Right ventricle myocardium superior (tissue), 1 donor: ENCODE measurements around the gene PARVB. TPM values are rescaled to one million over a fixed set of nuclear protein-coding genes. Genes with fewer than 3 reads are reported as not detected.

Experiments used
- ATAC-seq: fragments of 200-7000 bp; cut with Tn5 transposase; one replicate; pipeline ENCODE4 v1.9.1; 2020; ENCODE audit warnings: mild to moderate bottlenecking; ENCODE audit not compliant: poor library complexity
- DNase-seq: peaks from one replicate; pipeline ENCODE4 v3.0.0-alpha.2; 2020
- intact Hi-C: fragments of 100-400 bp; cut with DNase I; formaldehyde crosslinking; loops from one replicate; pipeline ENCODE4 v1.11.2; 2022
- total RNA-seq: library from RNA; stranded (reverse); fragmentation: NEBNext Ultra II Directional; extraction: Animal tissue kit (Norgen Biotek cat#: 25700); gene quantifications from one replicate; pipeline ENCODE4 v1.2.1, GENCODE V29; 2021
- donor health status: DM: no; HTN: yes; CAD: no; lungs with severe emphysema.

PARVB gene
- total RNA-seq, 1 donor from 2014 or later = 194 TPM

DNA sequence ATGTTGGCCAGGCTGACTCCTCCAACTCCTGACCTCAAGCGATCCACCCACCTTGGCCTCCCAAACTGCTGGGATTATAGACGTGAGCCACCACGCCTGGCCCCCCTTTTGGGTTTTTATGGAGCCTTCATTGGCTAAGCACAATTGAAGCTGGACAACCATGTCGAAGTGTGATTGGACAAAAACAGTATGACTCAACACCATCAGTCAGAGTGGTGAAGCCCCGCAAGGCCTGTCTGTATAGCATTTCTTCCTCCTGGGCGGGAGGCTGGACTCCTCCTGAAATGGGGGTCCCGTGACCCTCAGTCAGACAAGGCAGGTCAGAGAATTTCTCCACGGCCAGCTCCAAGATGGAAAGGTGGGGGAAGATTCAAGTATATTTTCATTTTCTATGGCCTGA lies 3.1 kb upstream of the PARVB start:
- intact Hi-C loops = no loop called here
- no peak for DNase-seq
- ATAC-seq = no peak

DNA sequence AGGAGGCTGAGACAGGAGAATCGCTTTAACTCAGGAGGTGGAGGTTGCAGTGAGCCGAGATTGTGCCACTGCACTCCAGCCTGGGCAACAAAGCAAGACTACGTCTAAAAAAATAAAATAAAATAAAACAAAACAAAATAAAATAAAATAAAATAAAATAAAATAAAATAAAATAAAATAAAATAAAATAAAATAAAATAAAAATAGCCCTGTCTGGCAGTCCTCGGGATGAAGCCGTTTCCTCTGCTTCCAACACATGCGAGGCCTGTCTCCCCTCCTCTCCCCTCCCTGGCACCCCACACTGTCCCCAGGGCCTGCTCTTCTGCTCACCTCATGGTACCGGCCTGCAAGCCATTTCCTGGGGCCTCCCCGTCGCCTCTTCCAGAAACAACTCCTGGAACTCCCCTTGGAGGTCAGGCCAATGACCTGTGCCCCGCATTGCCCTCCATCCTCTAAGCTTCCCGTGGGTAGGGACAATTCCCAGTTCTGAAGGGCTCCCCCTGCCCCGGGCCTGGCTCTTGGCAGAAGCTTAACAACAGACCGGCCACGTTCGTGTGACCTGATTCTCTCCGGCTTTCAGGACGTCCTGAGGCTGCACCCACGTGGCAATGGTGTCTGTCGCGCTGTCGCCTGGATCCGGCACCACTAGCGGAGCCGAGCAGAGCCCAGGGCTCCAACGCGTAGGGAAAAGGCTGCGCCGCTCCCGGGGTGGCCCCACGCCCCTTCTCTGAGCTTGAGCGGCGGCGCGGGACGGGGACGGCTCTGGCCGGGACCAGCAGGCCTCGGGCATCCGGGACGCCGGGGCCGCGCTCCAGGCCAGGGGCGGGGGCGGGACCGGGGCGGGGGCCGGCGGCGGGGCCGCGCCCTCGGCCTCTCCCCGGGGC lies 456 bp upstream of the PARVB start:
- peak; percentile 67 for ATAC-seq
- intact Hi-C loops = no loop called here
- peak; percentile 82 for DNase-seq

DNA sequence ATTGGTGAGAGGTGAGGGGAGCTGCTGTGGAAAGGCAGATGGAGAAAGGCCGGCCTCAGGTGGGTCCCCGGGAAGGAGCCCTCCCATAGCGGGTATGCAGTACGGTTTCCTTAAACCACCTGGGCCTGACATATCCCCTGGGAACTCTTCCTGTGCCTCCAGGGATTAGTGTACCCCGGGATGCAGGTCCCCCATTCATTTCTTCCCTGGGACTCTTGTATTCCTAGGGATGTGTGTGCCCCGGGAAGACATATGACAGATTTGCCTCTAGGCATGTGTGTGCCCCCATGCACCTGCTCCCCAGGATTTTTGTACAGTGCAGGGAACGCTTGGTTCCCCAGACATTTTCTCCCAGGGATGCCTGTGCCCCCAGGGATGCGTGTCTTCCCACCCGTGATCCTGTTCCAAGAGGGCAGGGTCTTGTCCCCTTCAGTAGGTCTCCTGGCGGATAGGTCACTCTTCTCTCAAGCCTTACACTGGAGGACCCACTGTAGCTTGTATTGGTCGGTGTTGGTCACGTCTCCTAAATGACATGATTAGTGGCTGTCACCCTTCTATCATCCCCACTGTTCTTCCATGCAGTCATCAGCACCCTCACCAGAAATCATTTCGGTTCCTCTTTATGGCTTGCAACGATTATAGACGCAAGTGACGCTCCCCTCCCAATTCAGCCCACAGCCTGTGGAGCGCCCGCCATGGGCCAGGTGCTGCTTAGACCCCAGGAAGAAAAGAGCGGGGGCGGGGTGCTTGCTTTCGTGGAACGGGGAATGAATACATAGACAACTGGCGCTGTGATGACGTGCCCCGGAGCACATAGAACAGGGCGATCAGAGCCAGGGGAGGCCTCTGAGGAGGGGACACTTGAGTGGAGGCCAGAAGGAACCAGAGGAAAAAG lies 1.3 kb downstream of the PARVB start:
- ATAC-seq = peak; percentile 1
- intact Hi-C loops = no loop called here
- peak; percentile 72 for DNase-seq

DNA sequence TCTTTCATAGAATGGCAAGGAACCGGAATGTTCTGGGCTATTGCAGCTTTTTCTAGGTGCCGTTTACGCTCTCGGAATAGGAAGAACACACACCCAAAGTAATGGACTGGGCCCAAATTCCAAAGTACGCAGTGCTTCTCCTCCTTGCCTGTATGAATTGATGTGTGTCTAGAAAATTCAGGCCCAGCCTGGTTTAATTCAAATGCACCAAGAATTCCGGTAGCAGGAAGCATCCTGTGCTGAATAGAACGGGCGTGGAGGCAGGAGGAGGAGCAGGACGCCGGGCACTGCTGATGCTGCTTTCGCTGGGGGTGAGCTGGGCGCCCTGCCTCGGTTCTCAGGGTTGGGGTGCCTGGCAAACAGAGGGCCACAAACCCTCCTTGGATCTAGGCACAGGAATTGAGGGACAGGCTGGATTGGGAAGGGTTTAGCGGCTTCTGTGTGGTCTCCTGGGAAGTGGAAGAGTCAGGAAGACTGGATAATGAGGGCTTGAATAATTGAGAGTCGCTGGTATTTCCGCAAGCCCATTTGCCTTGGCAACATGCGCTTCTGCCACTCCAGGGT lies 2.0 kb downstream of the PARVB start:
- intact Hi-C loops = no loop called here
- DNase-seq (no peak), ATAC-seq (no peak)

DNA sequence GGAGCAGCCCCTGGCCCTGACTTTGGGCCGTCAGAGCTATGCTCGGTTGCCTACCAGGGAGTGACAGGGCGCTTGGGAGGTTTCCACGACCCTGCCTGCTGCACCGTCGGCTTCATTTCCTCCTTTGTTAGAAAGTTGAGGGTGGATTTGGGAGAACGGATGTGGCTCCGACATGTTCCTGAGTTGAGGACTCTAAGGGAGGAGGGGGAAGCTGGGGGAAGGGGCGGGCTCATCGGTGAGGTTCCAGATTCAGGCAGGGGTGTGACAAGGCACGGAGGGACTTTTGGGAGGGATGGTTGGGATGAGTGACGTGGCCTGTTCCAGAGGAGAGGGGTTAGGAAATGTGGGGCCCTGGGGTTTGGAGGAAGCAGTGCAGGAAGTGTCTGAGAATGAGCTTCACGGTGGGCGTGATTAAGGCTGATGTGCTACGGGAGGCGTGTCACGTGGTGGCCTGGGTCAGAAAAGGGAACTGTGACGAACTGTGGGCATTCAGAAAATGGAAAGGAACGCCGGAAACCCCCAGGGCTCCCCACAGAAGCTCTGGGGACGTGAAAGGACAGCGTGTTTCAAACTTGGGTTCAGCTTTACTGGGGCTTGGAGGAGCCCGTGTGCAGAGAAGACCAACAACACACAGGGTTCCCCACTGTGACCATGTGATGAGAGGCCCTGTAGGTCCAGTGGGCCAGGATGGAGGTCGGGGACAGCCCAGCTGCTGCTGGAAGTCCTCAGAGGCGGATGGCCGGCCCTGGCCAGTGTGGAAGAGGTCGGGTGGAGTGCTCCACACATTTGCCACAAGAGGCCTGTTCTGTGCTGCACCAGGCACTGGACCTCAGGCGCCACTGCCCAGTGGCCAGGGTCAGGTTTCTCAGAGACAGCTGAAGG lies 2.8 kb downstream of the PARVB start:
- ATAC-seq = peak; percentile 39
- intact Hi-C loops = no loop called here
- DNase-seq = peak; percentile 89

DNA sequence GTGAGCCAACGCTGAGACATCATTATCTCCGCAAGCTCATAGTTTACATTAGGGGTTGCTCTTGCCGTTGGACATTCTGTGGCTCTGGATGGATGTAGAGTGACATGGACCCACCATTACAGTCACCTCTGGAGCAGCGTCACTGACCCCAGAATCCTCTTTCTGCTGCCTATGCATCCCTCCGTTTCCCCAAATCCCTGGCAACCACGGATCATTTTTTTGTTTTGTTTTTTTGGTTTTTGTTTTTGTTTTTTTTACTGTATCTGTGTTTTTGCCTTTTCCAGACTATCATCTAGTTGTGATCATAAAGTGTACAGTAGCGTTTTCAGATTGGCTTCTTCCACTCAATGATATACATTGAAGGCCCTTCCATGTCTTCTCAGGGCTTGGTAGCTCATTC lies 4.0 kb downstream of the PARVB start:
- intact Hi-C loops = no loop called here
- ATAC-seq (no peak), DNase-seq (no peak)

DNA sequence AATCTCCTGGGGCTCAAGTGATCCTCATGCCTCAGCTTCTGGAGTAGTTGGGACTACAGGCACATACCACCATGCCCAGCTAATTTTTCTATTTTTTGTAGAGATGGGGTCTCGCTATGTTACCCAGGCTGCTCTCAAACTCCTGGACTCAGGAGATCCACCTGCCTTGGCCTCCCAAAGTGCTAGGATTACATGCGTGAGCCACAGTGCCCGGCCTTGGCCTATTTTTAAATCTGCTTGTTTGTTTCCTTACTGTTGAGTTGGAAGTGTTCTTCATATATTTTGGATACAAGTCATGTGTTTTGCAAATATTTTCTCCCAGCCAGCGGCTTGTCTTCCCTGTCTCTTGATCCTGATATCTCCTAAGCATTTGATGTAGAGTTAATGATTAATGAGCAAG lies 5.0 kb downstream of the PARVB start:
- no peak for ATAC-seq
- intact Hi-C loops = no loop called here
- no peak for DNase-seq

DNA sequence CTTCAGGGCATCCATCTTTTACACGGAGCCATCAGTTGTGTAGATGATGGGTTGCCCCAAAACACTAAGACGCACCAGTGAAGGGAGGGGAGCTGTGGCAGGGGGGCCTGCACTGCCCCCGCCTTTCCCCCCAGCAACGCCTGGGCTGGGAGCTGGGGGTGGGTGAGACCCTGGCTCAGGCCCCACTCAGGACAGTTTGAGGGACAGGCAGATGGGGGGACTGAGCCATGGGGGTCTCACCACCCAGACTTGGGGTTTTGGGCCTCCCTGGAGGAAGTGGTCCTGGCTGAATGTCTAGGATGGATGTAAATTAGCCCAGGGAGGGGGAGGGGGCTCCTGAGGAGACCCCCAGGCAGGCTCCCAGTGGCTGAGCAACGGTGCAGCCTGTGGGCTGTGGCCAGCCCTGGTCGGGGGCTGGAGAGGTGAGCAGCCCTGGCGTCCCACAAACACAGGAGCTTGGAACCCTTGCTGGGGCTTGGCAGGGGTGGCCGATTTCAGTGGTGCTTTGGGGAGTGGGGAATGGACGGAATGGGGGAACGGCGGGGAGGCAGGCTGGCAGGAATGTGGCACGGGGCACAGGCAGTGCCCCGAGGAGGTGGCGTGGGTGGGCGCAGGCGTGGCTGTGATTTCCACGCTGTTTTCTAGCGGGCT lies 6.1 kb downstream of the PARVB start:
- intact Hi-C loops = no loop called here
- DNase-seq (no peak), ATAC-seq (no peak)

DNA sequence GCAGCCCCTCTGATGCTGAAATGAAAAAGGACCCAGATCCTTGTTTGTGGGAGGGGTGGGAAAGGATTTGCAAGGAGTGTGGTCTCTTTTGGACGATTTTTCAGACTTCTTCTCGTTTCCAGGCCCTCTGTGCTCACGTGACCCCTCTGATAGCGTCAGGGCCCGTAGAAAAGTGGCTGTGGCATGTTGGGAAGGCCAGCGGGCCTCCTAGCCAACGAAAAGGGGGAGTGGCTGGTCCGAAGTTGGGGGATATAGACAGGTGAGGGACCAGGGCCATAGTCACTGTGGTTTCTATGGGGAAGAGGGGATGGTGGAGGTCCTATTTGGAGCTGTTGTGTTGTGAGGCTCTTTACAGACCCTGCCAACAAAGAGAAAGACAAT lies 6.6 kb downstream of the PARVB start:
- intact Hi-C loops = no loop called here
- no peak for ATAC-seq
- no peak for DNase-seq

DNA sequence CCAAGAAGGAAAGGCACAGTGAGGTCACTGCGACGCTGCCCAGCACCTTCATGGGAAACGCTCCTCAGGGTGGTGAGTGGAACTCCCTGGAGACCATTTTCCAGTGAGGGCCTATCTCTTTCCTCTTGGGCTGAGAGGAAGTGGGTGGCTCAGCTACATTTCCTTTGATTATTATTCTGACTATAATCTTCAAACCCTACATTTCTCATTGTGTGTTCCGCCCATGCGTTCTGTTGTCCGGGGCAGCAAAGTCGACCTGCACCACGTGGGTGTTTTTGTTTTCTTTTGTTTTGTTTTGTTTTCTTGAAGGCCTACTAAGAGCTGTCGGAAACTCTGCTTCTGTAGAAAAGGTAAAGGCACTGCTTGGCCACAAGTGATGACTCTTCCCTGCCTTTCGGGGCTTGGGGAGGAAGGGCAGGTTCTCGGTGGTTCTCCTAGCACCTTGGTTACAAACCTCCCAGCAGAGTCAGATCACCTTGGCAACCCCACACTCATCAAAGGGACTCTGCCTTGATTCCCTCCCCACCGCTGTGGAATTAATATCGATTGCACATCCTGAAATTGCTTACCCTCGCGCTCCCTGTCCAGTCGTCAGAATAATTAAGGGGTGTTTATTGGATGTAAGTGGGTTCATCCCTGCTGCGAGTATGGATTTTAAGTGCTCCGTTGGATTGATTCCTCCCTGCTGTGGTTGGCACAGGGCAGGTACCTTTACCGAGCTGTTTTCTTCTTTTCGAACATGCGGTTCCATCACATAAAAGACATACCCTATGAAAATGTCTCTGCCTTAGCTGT lies 7.3 kb downstream of the PARVB start:
- intact Hi-C loops = no loop called here
- no peak for DNase-seq
- ATAC-seq = no peak

DNA sequence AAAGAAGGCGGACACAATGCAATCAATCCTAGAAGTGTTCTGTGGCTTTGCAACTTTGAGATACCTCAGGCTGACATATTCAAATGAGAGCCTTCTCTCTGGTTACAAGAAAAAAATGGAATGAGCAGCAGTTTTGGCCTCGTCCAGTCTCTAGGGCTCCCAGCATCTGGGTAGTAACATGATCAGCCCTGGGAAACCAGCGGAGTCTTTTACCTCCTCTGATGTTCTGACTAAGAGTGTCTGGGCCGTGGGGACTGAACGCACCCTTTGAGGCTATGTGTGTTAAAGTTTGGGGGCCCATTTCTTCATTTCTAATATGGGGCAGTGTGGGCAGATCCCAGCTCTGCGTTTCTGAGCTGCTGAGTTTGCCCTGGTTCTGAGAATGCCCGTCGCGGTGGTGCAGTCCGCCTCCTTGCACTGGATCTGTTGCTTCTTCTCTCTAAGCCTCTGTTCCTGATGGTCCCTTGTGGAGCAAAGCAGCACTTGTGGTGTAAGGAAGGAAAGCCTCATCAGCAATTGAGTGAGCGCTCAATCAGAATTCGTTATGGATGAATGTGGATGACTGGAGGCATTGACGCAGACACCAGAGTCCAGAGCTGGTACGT lies 8.1 kb downstream of the PARVB start:
- intact Hi-C loops = no loop called here
- ATAC-seq = peak; percentile 44
- DNase-seq = no peak

DNA sequence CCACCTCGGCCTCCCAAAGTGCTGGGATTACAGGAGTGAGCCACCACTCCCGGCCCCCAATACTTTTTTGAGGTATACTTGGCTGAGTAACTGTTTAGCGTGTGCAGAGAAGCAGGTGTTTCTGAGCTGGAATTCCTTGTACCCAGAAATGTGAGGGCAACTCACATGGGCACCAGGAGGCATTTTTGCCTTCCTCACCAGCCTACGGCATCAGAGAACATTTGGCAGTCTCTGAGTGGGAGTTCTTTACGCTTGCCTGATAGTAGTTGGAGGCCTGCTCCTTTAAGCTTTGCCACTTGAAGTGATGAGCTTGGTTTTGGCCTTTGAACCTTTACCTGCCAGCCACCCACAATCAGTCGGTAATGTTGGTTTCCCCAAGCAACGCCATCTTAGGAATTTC lies 9.2 kb downstream of the PARVB start:
- intact Hi-C loops = no loop called here
- DNase-seq = no peak
- no peak for ATAC-seq

DNA sequence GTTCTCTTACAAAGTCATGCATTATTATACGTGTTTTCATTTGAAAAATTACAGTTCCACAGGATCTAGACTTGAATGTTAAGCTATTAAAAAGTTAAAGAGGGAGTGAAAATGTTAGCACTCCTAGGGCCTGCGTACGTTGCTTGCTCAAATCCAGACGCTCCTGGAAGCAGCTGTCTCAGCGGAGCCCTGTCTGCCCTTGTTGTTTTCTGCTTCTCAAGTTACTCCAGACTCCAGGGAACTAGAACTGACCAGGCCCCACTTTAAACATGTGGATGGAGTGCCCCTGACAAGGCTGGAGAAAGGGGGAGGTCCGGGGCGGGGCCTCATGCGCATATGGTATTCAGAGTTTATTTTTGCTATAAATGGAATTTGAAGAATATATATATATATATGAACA lies 9.6 kb downstream of the PARVB start:
- ATAC-seq = peak; percentile 28
- intact Hi-C loops = no loop called here
- DNase-seq = no peak

DNA sequence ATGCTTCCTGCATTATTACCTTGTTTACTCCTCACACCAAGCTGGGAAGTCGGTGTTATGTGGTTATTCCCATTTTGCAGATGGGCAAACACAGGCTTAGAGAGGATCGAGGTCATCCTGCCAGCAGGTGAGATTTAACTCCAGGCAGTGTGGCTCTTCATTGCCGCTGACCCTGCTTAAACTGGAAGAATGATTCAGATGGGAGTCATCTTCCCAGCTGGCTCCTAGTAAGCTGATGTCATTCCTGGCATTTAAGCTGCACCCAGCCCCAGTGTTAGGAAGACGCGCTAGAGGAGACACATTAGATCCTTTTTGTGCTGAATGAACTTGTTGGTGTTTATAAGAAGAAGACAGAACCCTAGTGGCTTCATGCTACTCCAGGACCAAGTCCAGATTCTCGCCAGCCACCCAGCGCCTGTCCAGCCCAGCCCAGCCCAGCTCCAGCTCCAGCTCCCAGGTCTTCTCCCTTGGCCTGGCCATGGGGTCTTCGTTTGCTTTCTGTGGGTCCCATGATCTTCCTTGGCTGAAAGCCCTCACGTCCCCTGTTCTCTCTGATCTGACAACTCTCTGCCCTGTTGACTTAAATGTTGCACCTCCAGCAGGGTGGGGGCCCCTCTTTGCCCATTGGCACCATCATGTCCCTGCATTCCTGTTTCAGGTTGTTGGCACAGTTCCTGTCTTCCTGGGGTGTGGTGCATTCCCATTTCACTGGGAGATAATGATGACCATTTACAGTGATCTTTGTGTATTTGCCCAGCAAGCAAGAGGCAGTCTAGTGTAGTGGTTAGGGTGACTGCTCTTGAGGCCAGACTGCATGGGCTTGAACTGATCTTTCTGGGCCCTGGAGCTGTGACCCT lies 13.6 kb downstream of the PARVB start:
- DNase-seq = no peak
- intact Hi-C loops = no loop called here
- ATAC-seq = peak; percentile 78

DNA sequence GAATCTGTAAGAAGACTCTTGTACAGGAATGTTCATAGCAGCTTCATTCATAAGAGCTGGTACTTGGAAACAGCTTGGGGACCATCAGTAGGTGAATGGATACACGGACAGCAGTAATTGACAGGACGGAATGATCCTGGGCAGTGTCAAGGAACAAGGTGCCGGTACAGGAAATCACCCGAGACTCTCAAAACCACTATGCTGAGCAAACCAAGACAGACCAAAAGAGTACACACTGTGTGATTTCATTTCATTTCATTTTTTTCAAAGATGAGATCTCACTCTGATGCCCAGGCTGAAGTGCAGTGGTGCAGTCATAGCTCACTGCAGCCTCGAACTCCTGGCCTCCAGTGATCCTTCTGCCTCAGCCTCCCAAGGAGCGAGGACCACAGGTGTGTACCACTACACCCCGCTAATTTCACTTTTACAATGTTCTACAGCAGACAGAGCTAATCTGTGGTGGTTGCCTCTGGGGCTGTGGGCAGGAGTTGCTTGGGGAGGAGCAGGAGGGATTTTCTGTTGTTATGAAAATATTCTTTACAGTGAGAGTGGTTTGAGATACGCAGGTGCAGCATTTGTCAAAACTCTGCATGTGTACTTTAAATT lies 15.6 kb downstream of the PARVB start:
- no peak for ATAC-seq
- intact Hi-C loops = no loop called here
- no peak for DNase-seq
